ENCODE results near the gene PTPN21. TPM values are rescaled to one million over a fixed set of nuclear protein-coding genes. Genes with fewer than 3 reads are reported as not detected.

The PTPN21 gene
- polyA plus RNA-seq, 1 of the 3 experiments (the other 2 are of a cell fraction): 5.6 TPM

GRCh38 chr14:88554457-88555286 lies at the start of gene PTPN21 (continued):
- TF ChIP-seq IRF3 (IDR thresholded peaks at IDR 0.05; ENCODE audit: low read depth, low read length): no peak

GRCh38 chr14:88604212-88604611 lies 49.4 kb upstream of the PTPN21 start:
- Histone ChIP-seq H3K9me3 (no peaks in the 10 kb centered on the region), H3F3A (replicated peaks; ENCODE audit: insufficient read depth) (no peaks in the 10 kb centered on the region), H3K9me2 (no peaks in the 10 kb centered on the region), H3K27me3 (ENCODE audit: insufficient read depth) (no peaks in the 10 kb centered on the region), H3K36me3 (replicated peaks in 1 of 2; ENCODE audit: control insufficient read depth in 1 of 2, insufficient read depth in 2 of 2, low read length in 1 of 2) (peaks cover 70 to 86% of the 10 kb centered on the region in 2 experiments), H4K20me1 (ENCODE audit: insufficient read depth) (no peaks in the 10 kb centered on the region), H3K4me1 (ENCODE audit: control insufficient read depth in 1 of 2, insufficient read depth in 2 of 2, low read depth in 1 of 2, low read length in 1 of 2) (peaks cover 0 to 2% of the 10 kb centered on the region in 2 experiments; a peak in 1 of 4 replicates), H3K4me2 (no peak overlapping the region), H3K27ac (ENCODE audit: low read depth in 2 of 2, low read length in 1 of 2) (no peak overlapping the region), H2AFZ (ENCODE audit: low read depth) (no peak overlapping the region), H3K79me2 (ENCODE audit: insufficient read depth) (peaks cover 3% of the 10 kb centered on the region), H3K9ac (no peak overlapping the region), H3K4me3 (ENCODE audit: low read depth in 2 of 2, low read length in 1 of 2) (no peak overlapping the region)
- ChIA-PET POLR2A (no interaction called here), CTCF (interaction anchor here (0.7 to 1.6 kb wide), 3 partner anchors 9 to 20 kb away, joined by 3 to 5 read pairs (median 3); no protein-coding TSS in a partner anchor)
- DNase-seq: no peak
- TF ChIP-seq CHD2 (IDR thresholded peaks at IDR 0.05; ENCODE audit: low read length, partially characterized antibody): no peak
- no peak for TF ChIP-seq FOSL2 (IDR thresholded peaks at IDR 0.05; ENCODE audit: borderline replicate concordance, low read depth)
- TF ChIP-seq FOXJ3 (CRISPR knock-in tag; IDR thresholded peaks at IDR 0.05): no peak
- no peak for TF ChIP-seq FOXM1 (IDR thresholded peaks at IDR 0.05; ENCODE audit: low read depth)
- no peak for TF ChIP-seq SMC3 (IDR thresholded peaks at IDR 0.05; ENCODE audit: low read depth, low read length)
- no peak for TF ChIP-seq REST (IDR thresholded peaks at IDR 0.05; ENCODE audit: low read depth, low read length)
- TF ChIP-seq NRF1 (IDR thresholded peaks at IDR 0.05; ENCODE audit: low read depth, low read length): no peak
- no peak for TF ChIP-seq RXRA (IDR thresholded peaks at IDR 0.05; ENCODE audit: borderline replicate concordance, low read depth)
- TF ChIP-seq EZH2phosphoT487 (IDR thresholded peaks at IDR 0.05; ENCODE audit: borderline replicate concordance, low read depth): no peak
- TF ChIP-seq GABPA (IDR thresholded peaks at IDR 0.05; ENCODE audit: low read depth): no peak
- TF ChIP-seq RFX5 (IDR thresholded peaks at IDR 0.05; ENCODE audit: low read length): no peak
- no peak for TF ChIP-seq MEF2A (IDR thresholded peaks at IDR 0.05; ENCODE audit: borderline replicate concordance, low read depth)
- no peak for TF ChIP-seq ZBTB33 (IDR thresholded peaks at IDR 0.05; ENCODE audit: borderline replicate concordance, low read depth)

All from SK-N-SH (cell line).